ENCODE measurements around the gene GRAMD1B.

DNA sequence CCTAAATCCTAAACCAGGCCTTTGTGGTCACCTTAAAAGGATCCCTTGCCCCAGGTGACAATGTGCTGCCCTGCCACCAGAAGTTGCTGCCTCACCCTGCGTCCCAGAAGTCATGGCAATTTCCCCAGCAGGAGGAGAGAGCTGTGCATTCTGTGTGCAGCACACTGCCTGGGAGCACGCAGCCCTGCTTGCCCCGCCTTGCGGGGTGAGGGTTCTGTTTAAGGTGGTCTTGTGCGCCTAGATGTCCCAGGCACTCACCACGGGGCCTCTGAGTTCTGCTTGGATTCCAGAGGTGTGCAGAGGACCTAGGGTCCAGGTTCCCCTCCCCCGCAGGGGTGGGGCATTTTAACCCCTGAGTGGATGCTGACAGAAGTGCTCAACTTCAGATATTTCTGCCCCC, 95.0 kb downstream of the GRAMD1B start:
- TF ChIP-seq, protein P1, sequence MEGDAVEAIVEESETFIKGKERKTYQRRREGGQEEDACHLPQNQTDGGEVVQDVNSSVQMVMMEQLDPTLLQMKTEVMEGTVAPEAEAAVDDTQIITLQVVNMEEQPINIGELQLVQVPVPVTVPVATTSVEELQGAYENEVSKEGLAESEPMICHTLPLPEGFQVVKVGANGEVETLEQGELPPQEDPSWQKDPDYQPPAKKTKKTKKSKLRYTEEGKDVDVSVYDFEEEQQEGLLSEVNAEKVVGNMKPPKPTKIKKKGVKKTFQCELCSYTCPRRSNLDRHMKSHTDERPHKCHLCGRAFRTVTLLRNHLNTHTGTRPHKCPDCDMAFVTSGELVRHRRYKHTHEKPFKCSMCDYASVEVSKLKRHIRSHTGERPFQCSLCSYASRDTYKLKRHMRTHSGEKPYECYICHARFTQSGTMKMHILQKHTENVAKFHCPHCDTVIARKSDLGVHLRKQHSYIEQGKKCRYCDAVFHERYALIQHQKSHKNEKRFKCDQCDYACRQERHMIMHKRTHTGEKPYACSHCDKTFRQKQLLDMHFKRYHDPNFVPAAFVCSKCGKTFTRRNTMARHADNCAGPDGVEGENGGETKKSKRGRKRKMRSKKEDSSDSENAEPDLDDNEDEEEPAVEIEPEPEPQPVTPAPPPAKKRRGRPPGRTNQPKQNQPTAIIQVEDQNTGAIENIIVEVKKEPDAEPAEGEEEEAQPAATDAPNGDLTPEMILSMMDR (conservative IDR thresholded peaks at IDR 0.05 in 1 of 2, IDR thresholded peaks at IDR 0.05 in 1 of 2; ENCODE audit: low read depth in 1 of 2, low read length in 2 of 2) = no peak
- no peak for TF ChIP-seq EZH2 (IDR thresholded peaks at IDR 0.05; ENCODE audit: low read length, missing control alignments)

Data from fibroblast of lung (primary cell).